Calu3 (cell line): ENCODE results near the gene RFXAP. TPM values are rescaled to one million over a fixed set of nuclear protein-coding genes. Genes with fewer than 3 reads are reported as not detected.

Experiments
- BruUV-seq: library from RNA; stranded (reverse); fragments of 400-500 nt; replicated peaks from 2 replicates; lab custom pipeline; 2021; lab: Mats Ljungman, UMichigan
- CTCF ChIA-PET: fragments of 300-600 bp; sonication (Branson Sonifier 250); formaldehyde crosslinking; loops from one replicate; lab custom pipeline; 2022; ENCODE audit warnings: antibody characterized with exemption; lab: Charles Lee
- DNase-seq: peaks from one replicate; pipeline ENCODE4 v3.0.0; 2022
- H3K27ac Mint-ChIP-seq: one replicate; pipeline ENCODE4 v1.8.0; 2022; ENCODE audit warnings: mixed read lengths; ENCODE audit not compliant: unreplicated experiment
- H3K27me3 Mint-ChIP-seq: one replicate; pipeline ENCODE4 v1.8.0; 2022; ENCODE audit warnings: mixed read lengths; ENCODE audit not compliant: unreplicated experiment
- H3K36me3 Mint-ChIP-seq: one replicate; pipeline ENCODE4 v1.8.0; 2022; ENCODE audit warnings: mild to moderate bottlenecking, moderate library complexity, mixed read lengths; ENCODE audit not compliant: insufficient read depth, unreplicated experiment
- H3K4me1 Mint-ChIP-seq: one replicate; pipeline ENCODE4 v1.8.0; 2022; ENCODE audit warnings: mild to moderate bottlenecking, low read depth, mixed read lengths; ENCODE audit not compliant: unreplicated experiment
- H3K4me3 Mint-ChIP-seq: one replicate; pipeline ENCODE4 v1.8.0; 2022; ENCODE audit warnings: mild to moderate bottlenecking, low read depth, moderate library complexity, mixed read lengths; ENCODE audit not compliant: unreplicated experiment
- H3K9me3 Mint-ChIP-seq: one replicate; pipeline ENCODE4 v1.8.0; 2022; ENCODE audit warnings: low read depth, mixed read lengths; ENCODE audit not compliant: unreplicated experiment
- CTCF ChIP-seq: fragments of 200-600 bp; IDR thresholded peaks from one replicate; pipeline ENCODE4 v1.8.0; 2022; ENCODE audit warnings: antibody characterized with exemption; ENCODE audit not compliant: unreplicated experiment
- intact Hi-C: fragments of 100-400 bp; cut with micrococcal nuclease; formaldehyde crosslinking; loops from one replicate; pipeline ENCODE4 v1.10.0; 2022; ENCODE audit not compliant: unreplicated experiment
- total RNA-seq: library from RNA; stranded (reverse); gene quantifications from 2 replicates; pipeline ENCODE4 v1.2.3, GENCODE V29; 2022

Gene RFXAP
- total RNA-seq, 1 experiment from 2014 or later = 6.2 TPM

GRCh38 chr13:36870050-36870692, 51.1 kb downstream of the RFXAP start:
- BruUV-seq = no TSS peak
- TF ChIP-seq CTCF = no peak
- CTCF ChIA-PET = interaction anchor here (0.8 to 1.4 kb wide), 2 partner anchors 9 to 22 kb away, joined by 3 read pairs; no protein-coding TSS in a partner anchor
- Mint-ChIP-seq H3K27me3 (no peaks in the 10 kb centered on the region), H3K4me1 (peaks cover 10% of the 10 kb centered on the region), H3K27ac (no peak overlapping the region), H3K36me3 (no peaks in the 10 kb centered on the region), H3K4me3 (no peak overlapping the region), H3K9me3 (no peaks in the 10 kb centered on the region)
- no peak for DNase-seq
- intact Hi-C loops = no loop called here

- BruUV-seq = no TSS peak
- Mint-ChIP-seq H3K4me1 (peaks cover 10% of the 10 kb centered on the region), H3K36me3 (no peaks in the 10 kb centered on the region), H3K4me3 (no peak overlapping the region), H3K9me3 (no peaks in the 10 kb centered on the region), H3K27me3 (no peaks in the 10 kb centered on the region), H3K27ac (no peak overlapping the region)
- no peak for TF ChIP-seq CTCF
- intact Hi-C loops = no loop called here
- CTCF ChIA-PET = no interaction called here
- no peak for DNase-seq
These were observed 53.6 kb downstream of the RFXAP start for GRCh38 chr13:36872621-36873020.

GRCh38 chr13:36875431-36875830, 56.4 kb downstream of the RFXAP start:
- Mint-ChIP-seq H3K27me3 (no peaks in the 10 kb centered on the region), H3K36me3 (no peaks in the 10 kb centered on the region), H3K4me3 (no peak overlapping the region), H3K9me3 (no peaks in the 10 kb centered on the region), H3K4me1 (peaks cover 10% of the 10 kb centered on the region), H3K27ac (no peak overlapping the region)
- BruUV-seq = no TSS peak
- CTCF ChIA-PET = no interaction called here
- intact Hi-C loops = no loop called here
- TF ChIP-seq CTCF = no peak
- no peak for DNase-seq

GRCh38 chr13:36875961-36876360, 56.9 kb downstream of the RFXAP start:
- H3K36me3 Mint-ChIP-seq = no peaks in the 10 kb centered on the region
- no peak overlapping the region for H3K4me3 Mint-ChIP-seq
- no TSS peak for BruUV-seq
- H3K9me3 Mint-ChIP-seq = no peaks in the 10 kb centered on the region
- TF ChIP-seq CTCF = no peak
- no peak overlapping the region for H3K27ac Mint-ChIP-seq
- peaks cover 8% of the 10 kb centered on the region for H3K4me1 Mint-ChIP-seq
- intact Hi-C loops = no loop called here
- CTCF ChIA-PET = no interaction called here
- DNase-seq = no peak
- no peaks in the 10 kb centered on the region for H3K27me3 Mint-ChIP-seq

Other genes starting within 250 kb of the RFXAP start
- not detected in 2 replicates for gene SERTM1, start 145.2 kb upstream of the RFXAP start, total RNA-seq
- gene SMAD9, start 101.0 kb downstream of the RFXAP start, total RNA-seq = 1.7 and 1.8 TPM in 2 replicates
- gene ALG5, start 180.1 kb downstream of the RFXAP start, total RNA-seq = 32.3 and 35.7 TPM in 2 replicates
- gene EXOSC8, start 181.6 kb downstream of the RFXAP start, total RNA-seq = 39.9 and 44.1 TPM in 2 replicates
- gene SUPT20H, start 240.5 kb downstream of the RFXAP start, total RNA-seq = 55.3 and 56.0 TPM in 2 replicates